Ovary (tissue), 9 donors: ENCODE data around the gene CPT1C. TPM values are rescaled to one million over a fixed set of nuclear protein-coding genes. Genes with fewer than 3 reads are reported as not detected.

Experiments used
- DNase-seq, 5 donors: peaks; one replicate each; pipeline ENCODE4 v3.0.0-alpha.2; 2019 to 2020
- H3K27ac ChIP-seq, 2 donors: fragments of 200-600 bp; one replicate each; pipeline versions ENCODE4 v1.5.1 to v1.8.0; 2019 to 2022
- H3K27me3 ChIP-seq: fragments of 200-600 bp; one replicate; pipeline ENCODE4 v1.8.0; 2022
- H3K36me3 ChIP-seq: fragments of 200-600 bp; sonication (generic); one replicate; pipeline ENCODE4 v1.5.1; 2019
- H3K4me1 ChIP-seq: one replicate; pipeline ENCODE4 v1.8.1; 2013; ENCODE audit warnings: mild to moderate bottlenecking, moderate library complexity; ENCODE audit not compliant: insufficient read depth
- H3K4me3 ChIP-seq: fragments of 200-600 bp; sonication (generic); one replicate; pipeline ENCODE4 v1.5.1; 2017
- H3K9me3 ChIP-seq, 2 donors: fragments of 200-600 bp in 1 of 2; sonication (generic) in 1 of 2; one replicate each; pipeline versions ENCODE4 v1.5.1 to v1.8.1; 2013 to 2019; ENCODE audit warnings: mild to moderate bottlenecking in 1 of 2, moderate library complexity in 1 of 2
- CTCF ChIP-seq, 3 donors: fragments of 450-650 bp in 2 of 3; fragments of 200-600 bp in 1 of 3; IDR thresholded peaks; one replicate each; pipeline versions ENCODE4 v1.5.1 to v1.8.0; 2016 to 2022; ENCODE audit warnings: antibody characterized with exemption in 3 of 3, mild to moderate bottlenecking in 1 of 3
- EP300 ChIP-seq: sonication (generic); formaldehyde crosslinking; IDR thresholded peaks from one replicate; pipeline ENCODE4 v1.6.1; 2017; ENCODE audit warnings: antibody characterized with exemption
- POLR2A ChIP-seq: fragments of 450-650 bp; IDR thresholded peaks from one replicate; pipeline ENCODE4 v1.6.1; 2017; ENCODE audit warnings: antibody characterized with exemption, mild to moderate bottlenecking, moderate library complexity
- WGBS, 3 donors: extraction: QIAGEN DNeasy Blood & Tissue Kit in 1 of 3; methylation state at CpG; one replicate each; pipeline versions ENCODE4 v1.1.5 to v1.1.7; 2013 to 2017; 5-methylcytosine and 5-hydroxymethylcytosine counted together
- intact Hi-C, 4 donors: fragments of 100-400 bp; cut with DNase I; formaldehyde crosslinking; loops; one replicate each; pipeline versions ENCODE4 v1.11.0 to v1.15.1; 2022 to 2023
- polyA plus RNA-seq, 2 donors: library from polyadenylated mRNA; stranded (reverse); fragments of 200-250 nt in 1 of 2; fragments of 350-450 nt in 1 of 2; fragmentation: Illumina TruSeq in 1 of 2; extraction: RNeasy Lipid Tissue Mini Kit (QIAGEN cat#74804) in 1 of 2; gene quantifications; one replicate each; pipeline ENCODE4 v1.2.3, GENCODE V29; 2013 to 2014
- total RNA-seq, 7 donors: library from RNA; depleted of rRNA in 2 of 7; stranded (reverse); fragments of >200 nt in 2 of 7; fragmentation: NEBNext Ultra II Directional in 3 of 7; extraction: Animal tissue kit (Norgen Biotek cat#: 25700) in 3 of 7; gene quantifications; one replicate each; pipeline versions ENCODE4 v1.1.0 to v1.2.4, GENCODE V29; 2016 to 2023
- donor health status: DM: no; HTN: no; CAD: no; lungs with moderate emphysema.
- donor health status: DM: no; HTN: no; CAD: no.
- donor health status: Bipolar disorder and iron deficiency.
- donor health status: DM: yes; HTN: yes; CAD: no.
- donor health status: DM: no; HTN: no; CAD: no.
- donor health status: DM: yes; HTN: yes; CAD: no.

Gene CPT1C
- total and polyA plus RNA-seq, 9 donors = 4.6 to 25.8 (median 12.9) TPM

- H3K36me3 ChIP-seq = no peaks in the 10 kb centered on the region
- no peak overlapping the region for H3K4me3 ChIP-seq
- no peak for DNase-seq
- no peak for TF ChIP-seq EP300
- TF ChIP-seq CTCF (IDR thresholded peaks at IDR 0.05) = no peak
- TF ChIP-seq POLR2A = no peak
- no peaks in the 10 kb centered on the region for H3K27me3 ChIP-seq
- H3K4me1 ChIP-seq = peaks cover 4% of the 10 kb centered on the region
- WGBS, 3 donors = 88 to 97% (median 93%) methylated on average over 2 of the region's 2 CpGs
- no peak overlapping the region for H3K27ac ChIP-seq
- intact Hi-C loops = no loop called here
- no peaks in the 10 kb centered on the region for H3K9me3 ChIP-seq
Observed at GRCh38 chr19:49667473-49667872, 23.4 kb upstream of the CPT1C start.

- 87 to 91% (median 90%) methylated on average over 3 of the region's 3 CpGs for WGBS, 3 donors
- no peaks in the 10 kb centered on the region for H3K27me3 ChIP-seq
- peaks cover 4% of the 10 kb centered on the region for H3K4me1 ChIP-seq
- DNase-seq = no peak
- no peak for TF ChIP-seq POLR2A
- TF ChIP-seq EP300 = no peak
- TF ChIP-seq CTCF (IDR thresholded peaks at IDR 0.05) = no peak
- H3K9me3 ChIP-seq = no peaks in the 10 kb centered on the region
- no peak overlapping the region for H3K4me3 ChIP-seq
- intact Hi-C loops = no loop called here
- no peaks in the 10 kb centered on the region for H3K36me3 ChIP-seq
- H3K27ac ChIP-seq = no peak overlapping the region
Observed at GRCh38 chr19:49669516-49669915, 21.4 kb upstream of the CPT1C start.

GRCh38 chr19:49672131-49672919, 18.6 kb upstream of the CPT1C start:
- H3K4me1 ChIP-seq = no peaks in the 10 kb centered on the region
- H3K27ac ChIP-seq = no peak overlapping the region
- intact Hi-C loops = loop anchor here in 2 of 4 donors (5.0 to 10.0 kb wide), 2 partner anchors 100 to 188 kb away; partner anchors contain the start of gene RPL13A (in 1 of the 2)
- no peak overlapping the region for H3K4me3 ChIP-seq
- H3K9me3 ChIP-seq = no peaks in the 10 kb centered on the region
- no peaks in the 10 kb centered on the region for H3K36me3 ChIP-seq
- WGBS, 3 donors = 20 to 31% (median 22%) methylated on average over 28 of the region's 28 CpGs
- H3K27me3 ChIP-seq = no peaks in the 10 kb centered on the region
- DNase-seq = peak; percentile 65 to 82 (median 77)
- TF ChIP-seq EP300 = no peak
- TF ChIP-seq POLR2A = no peak
- TF ChIP-seq CTCF (IDR thresholded peaks at IDR 0.05) = peak; percentile 68 to 84 (median 72)

- H3K27ac ChIP-seq = peak overlapping the region; percentile 67 to 93
- peaks cover 6% of the 10 kb centered on the region for H3K4me1 ChIP-seq
- TF ChIP-seq EP300 (no peak), POLR2A (no peak), CTCF (IDR thresholded peaks at IDR 0.05) (no peak)
- H3K27me3 ChIP-seq = no peaks in the 10 kb centered on the region
- 0 to 2% (median 1%) methylated on average over 27 of the region's 27 CpGs for WGBS, 3 donors
- intact Hi-C loops = loop anchor here in 3 of 4 donors (5.0 to 10.0 kb wide), 3 partner anchors 34 to 191 kb away; partner anchors contain the start of genes RPL13A (in 1 of the 3), RPS11 (in 1 of the 3), RRAS (in 1 of the 3) and SCAF1 (in 1 of the 3)
- no peaks in the 10 kb centered on the region for H3K9me3 ChIP-seq
- peak overlapping the region; percentile 34 for H3K4me3 ChIP-seq
- DNase-seq = peak in 4 of 5 donors; percentile 89 to 91 (median 89)
- H3K36me3 ChIP-seq = no peaks in the 10 kb centered on the region
Observed at GRCh38 chr19:49676136-49676783, 14.7 kb upstream of the CPT1C start.
